Naive thymus-derived CD4-positive, alpha-beta T cell (primary cell): ENCODE measurements around the gene RNF13. TPM values are rescaled to one million over a fixed set of nuclear protein-coding genes. Genes with fewer than 3 reads are reported as not detected.

Experiments used
- ATAC-seq: fragments of 150-1000 bp; cut with Tn5 transposase; 2 replicates; pipeline ENCODE4 v1.10.0; 2021; ENCODE audit warnings: mild to moderate bottlenecking, moderate library complexity
- CTCF ChIA-PET: fragments of 350-600 bp; sonication (Branson Sonifier 250); formaldehyde crosslinking; loops from one replicate; lab custom pipeline; 2021; ENCODE audit warnings: antibody characterized with exemption; lab: Charles Lee
- POLR2A ChIA-PET: fragments of 350-600 bp; sonication (Branson Sonifier 250); formaldehyde crosslinking; loops from one replicate; lab custom pipeline; 2021; ENCODE audit warnings: antibody characterized with exemption, inconsistent platforms; lab: Charles Lee
- DNase-seq, 9 donors: peaks; one replicate each; pipeline versions ENCODE4 v3.0.0 to v3.0.0-alpha.2; 2020 to 2022; ENCODE audit warnings: mixed read lengths in 1 of 9
- H3K27ac ChIP-seq: one replicate; pipeline ENCODE4 v1.7.0; 2013; ENCODE audit warnings: mild to moderate bottlenecking, low read depth, low read length, moderate library complexity
- H3K27me3 ChIP-seq, 2 donors: one replicate each; pipeline ENCODE4 v1.7.0; 2013; ENCODE audit warnings: low read length in 2 of 2, mild to moderate bottlenecking in 2 of 2, moderate library complexity in 2 of 2; ENCODE audit not compliant: control insufficient read depth in 2 of 2, insufficient read depth in 2 of 2
- H3K36me3 ChIP-seq, 3 experiments: 1 replicate in 2 of 3; 2 replicates in 1 of 3; pipeline ENCODE4 v1.7.0; 2013; ENCODE audit warnings: low read length in 3 of 3, mild to moderate bottlenecking in 3 of 3, moderate library complexity in 1 of 3; ENCODE audit not compliant: insufficient read depth in 3 of 3, control insufficient read depth in 2 of 3
- H3K4me1 ChIP-seq, 2 donors: one replicate each; pipeline ENCODE4 v1.7.0; 2013; ENCODE audit warnings: low read length in 2 of 2, mild to moderate bottlenecking in 2 of 2, moderate library complexity in 1 of 2; ENCODE audit not compliant: control insufficient read depth in 2 of 2, insufficient read depth in 2 of 2
- H3K4me3 ChIP-seq: 2 replicates; pipeline ENCODE4 v1.7.0; 2013; ENCODE audit warnings: mild to moderate bottlenecking, low read length
- H3K9me3 ChIP-seq, 3 experiments: 1 replicate in 2 of 3; 2 replicates in 1 of 3; pipeline ENCODE4 v1.7.0; 2013; ENCODE audit warnings: low read length in 3 of 3; ENCODE audit not compliant: control insufficient read depth in 2 of 3
- H3K27ac Mint-ChIP-seq, 9 donors: one replicate each; pipeline ENCODE4 v1.8.0; 2020 to 2022; ENCODE audit warnings: mixed read lengths in 9 of 9, mild to moderate bottlenecking in 8 of 9, moderate library complexity in 5 of 9, inconsistent platforms in 2 of 9
- H3K27me3 Mint-ChIP-seq, 5 donors: one replicate each; pipeline ENCODE4 v1.8.0; 2021 to 2022; ENCODE audit warnings: mixed read lengths in 5 of 5, mild to moderate bottlenecking in 1 of 5
- H3K36me3 Mint-ChIP-seq, 5 donors: one replicate each; pipeline ENCODE4 v1.8.0; 2020 to 2022; ENCODE audit warnings: mixed read lengths in 5 of 5, mild to moderate bottlenecking in 3 of 5, inconsistent platforms in 1 of 5
- H3K4me1 Mint-ChIP-seq, 7 donors: one replicate each; pipeline ENCODE4 v1.8.0; 2020 to 2022; ENCODE audit warnings: mixed read lengths in 7 of 7, mild to moderate bottlenecking in 3 of 7, inconsistent platforms in 1 of 7
- H3K4me3 Mint-ChIP-seq, 10 donors: one replicate each; pipeline ENCODE4 v1.8.0; 2020 to 2022; ENCODE audit warnings: mild to moderate bottlenecking in 10 of 10, mixed read lengths in 10 of 10, moderate library complexity in 6 of 10, inconsistent platforms in 2 of 10
- H3K9me3 Mint-ChIP-seq, 11 donors: one replicate each; pipeline ENCODE4 v1.8.0; 2020 to 2022; ENCODE audit warnings: mixed read lengths in 11 of 11, mild to moderate bottlenecking in 4 of 11, inconsistent platforms in 1 of 11, moderate library complexity in 1 of 11
- intact Hi-C, 2 donors: fragments of 100-400 bp; cut with micrococcal nuclease; formaldehyde crosslinking; loops; one replicate each; pipeline ENCODE4 v1.15.1; 2023
- polyA plus RNA-seq, 2 donors: library from polyadenylated mRNA; unstranded; fragments of 300-500 nt; fragmentation: Illumina TruSeq; gene quantifications; one replicate each; pipeline ENCODE4 v1.2.3, GENCODE V29; 2021
- total RNA-seq, 6 experiments: library from RNA in 5 of 6; stranded (reverse) in 5 of 6; gene quantifications; 1 replicate in 5 of 6; 2 replicates in 1 of 6; pipeline ENCODE4 v1.2.3 and lab custom pipeline; 2021 to 2026

Gene RNF13
- total and polyA plus RNA-seq, 7 experiments from 2014 or later = 41.2 to 131 (median 66.6) TPM

GRCh38 chr3:149989307-149989706 lies 176.3 kb downstream of the RNF13 start:
- ChIA-PET POLR2A (no interaction called here), CTCF (no interaction called here)
- no peak overlapping the region for H3K27ac ChIP-seq
- no peaks in the 10 kb centered on the region for H3K36me3 ChIP-seq
- ATAC-seq = no peak
- Mint-ChIP-seq H3K27me3 (peaks cover 11 to 37% (median 26%) of the 10 kb centered on the region in 5 donors), H3K4me1 (no peaks in the 10 kb centered on the region), H3K9me3 (peaks cover 4 to 17% (median 6%) of the 10 kb centered on the region in 11 donors), H3K4me3 (no peak overlapping the region), H3K27ac (no peak overlapping the region), H3K36me3 (peaks cover 0 to 5% (median 0%) of the 10 kb centered on the region in 5 donors)
- H3K9me3 ChIP-seq = peaks cover 0 to 2% (median 0%) of the 10 kb centered on the region in 3 experiments
- DNase-seq = no peak
- no peak overlapping the region for H3K4me3 ChIP-seq
- no peaks in the 10 kb centered on the region for H3K4me1 ChIP-seq
- intact Hi-C loops = no loop called here
- peaks cover 0 to 2% of the 10 kb centered on the region in 2 donors for H3K27me3 ChIP-seq

DNA sequence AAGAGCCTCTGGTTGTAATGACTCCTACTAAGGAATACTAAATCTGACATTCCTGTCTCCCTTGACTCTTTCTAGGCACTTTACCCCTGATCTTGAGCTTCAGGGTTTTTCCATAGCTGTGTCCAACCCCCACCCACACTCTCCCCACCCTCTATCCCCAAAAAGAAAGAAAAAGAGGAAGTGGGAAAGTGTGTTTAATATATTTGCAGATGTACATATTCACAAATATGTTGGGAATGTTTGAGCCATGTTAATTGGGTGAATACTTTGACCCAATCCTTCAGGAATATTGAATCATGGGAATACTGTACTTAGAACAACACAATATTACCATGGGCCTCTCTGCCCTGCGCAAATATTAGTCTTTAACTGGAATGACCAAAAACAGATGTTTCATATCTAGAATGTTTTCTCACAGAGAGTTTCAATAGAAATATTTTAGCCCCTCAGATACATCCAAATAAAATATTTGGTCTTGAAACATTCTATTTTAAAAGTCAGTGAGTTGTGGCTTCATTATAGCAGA lies 177.5 kb downstream of the RNF13 start:
- Mint-ChIP-seq H3K4me1 (no peaks in the 10 kb centered on the region), H3K4me3 (no peak overlapping the region), H3K27ac (no peak overlapping the region), H3K27me3 (peaks cover 10 to 38% (median 35%) of the 10 kb centered on the region in 5 donors), H3K36me3 (peaks cover 0 to 8% (median 0%) of the 10 kb centered on the region in 5 donors), H3K9me3 (peaks cover 5 to 28% (median 15%) of the 10 kb centered on the region in 11 donors)
- H3K9me3 ChIP-seq = peaks cover 0 to 12% (median 0%) of the 10 kb centered on the region in 3 experiments
- DNase-seq (no peak), ATAC-seq (no peak)
- H3K4me1 ChIP-seq = no peaks in the 10 kb centered on the region
- ChIA-PET CTCF (no interaction called here), POLR2A (no interaction called here)
- no peaks in the 10 kb centered on the region for H3K36me3 ChIP-seq
- H3K27ac ChIP-seq = no peak overlapping the region
- H3K27me3 ChIP-seq = peaks cover 0 to 2% of the 10 kb centered on the region in 2 donors
- no peak overlapping the region for H3K4me3 ChIP-seq
- intact Hi-C loops = no loop called here

DNA sequence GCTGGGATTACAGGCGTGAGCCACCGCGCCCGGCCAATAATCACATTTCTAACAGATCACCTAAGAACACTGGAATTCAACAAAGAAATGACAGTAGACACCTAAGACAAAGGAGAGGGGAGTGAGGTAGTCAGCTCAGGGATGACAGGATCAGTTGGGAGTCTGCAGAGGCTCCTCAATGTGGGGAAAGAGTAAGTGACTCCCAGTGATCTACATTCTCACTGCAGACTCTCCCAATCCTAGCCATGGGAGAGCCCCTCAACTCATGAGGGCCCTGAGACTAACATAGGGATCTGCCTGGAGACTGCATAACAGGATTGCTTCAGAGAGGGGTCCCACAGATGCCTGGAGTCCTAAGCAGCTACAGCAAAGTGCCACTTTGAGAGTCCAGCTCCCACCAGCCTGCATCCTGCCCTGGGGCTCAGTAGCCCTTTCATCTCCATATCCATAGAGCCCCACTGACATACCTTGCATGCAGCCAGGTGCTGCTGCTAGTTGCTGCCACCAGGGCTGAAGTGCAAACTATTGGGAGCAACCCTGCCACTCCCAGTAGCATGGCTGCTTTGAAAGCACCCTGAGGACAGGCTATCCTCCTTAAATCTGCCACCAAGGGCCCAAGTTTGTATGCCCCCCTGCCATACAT lies 179.5 kb downstream of the RNF13 start:
- H3K27ac ChIP-seq = no peak overlapping the region
- H3K4me3 ChIP-seq = no peak overlapping the region
- no peaks in the 10 kb centered on the region for H3K4me1 ChIP-seq
- DNase-seq (no peak), ATAC-seq (no peak)
- H3K9me3 ChIP-seq = peaks cover 0 to 12% (median 0%) of the 10 kb centered on the region in 3 experiments
- ChIA-PET POLR2A (no interaction called here), CTCF (no interaction called here)
- Mint-ChIP-seq H3K27me3 (peaks cover 7 to 51% (median 33%) of the 10 kb centered on the region in 5 donors), H3K4me3 (no peak overlapping the region), H3K9me3 (peaks cover 8 to 49% (median 19%) of the 10 kb centered on the region in 11 donors), H3K4me1 (no peaks in the 10 kb centered on the region), H3K27ac (no peak overlapping the region), H3K36me3 (peaks cover 0 to 8% (median 0%) of the 10 kb centered on the region in 5 donors)
- intact Hi-C loops = no loop called here
- H3K36me3 ChIP-seq = no peaks in the 10 kb centered on the region
- no peaks in the 10 kb centered on the region for H3K27me3 ChIP-seq

GRCh38 chr3:149998946-149999345 lies 185.9 kb downstream of the RNF13 start:
- H3K27ac Mint-ChIP-seq = no peak overlapping the region
- no peak overlapping the region for H3K4me3 ChIP-seq
- H3K27ac ChIP-seq = no peak overlapping the region
- DNase-seq (no peak), ATAC-seq (no peak)
- no peaks in the 10 kb centered on the region for H3K4me1 ChIP-seq
- intact Hi-C loops = no loop called here
- peaks cover 8 to 20% (median 15%) of the 10 kb centered on the region in 5 donors for H3K27me3 Mint-ChIP-seq
- no peaks in the 10 kb centered on the region for H3K36me3 ChIP-seq
- ChIA-PET CTCF (no interaction called here), POLR2A (no interaction called here)
- peaks cover 0 to 12% (median 0%) of the 10 kb centered on the region in 3 experiments for H3K9me3 ChIP-seq
- no peaks in the 10 kb centered on the region for H3K4me1 Mint-ChIP-seq
- H3K36me3 Mint-ChIP-seq = peaks cover 0 to 7% (median 0%) of the 10 kb centered on the region in 5 donors
- H3K9me3 Mint-ChIP-seq = peaks cover 5 to 45% (median 14%) of the 10 kb centered on the region in 11 donors
- no peak overlapping the region for H3K4me3 Mint-ChIP-seq
- H3K27me3 ChIP-seq = no peaks in the 10 kb centered on the region

GRCh38 chr3:149999421-149999820 lies 186.4 kb downstream of the RNF13 start:
- Mint-ChIP-seq H3K36me3 (peaks cover 0 to 7% (median 0%) of the 10 kb centered on the region in 5 donors), H3K9me3 (peaks cover 5 to 40% (median 14%) of the 10 kb centered on the region in 11 donors), H3K4me3 (no peak overlapping the region), H3K4me1 (no peaks in the 10 kb centered on the region), H3K27me3 (peaks cover 8 to 20% (median 16%) of the 10 kb centered on the region in 5 donors), H3K27ac (no peak overlapping the region)
- H3K4me3 ChIP-seq = no peak overlapping the region
- no peak for ATAC-seq
- ChIA-PET CTCF (no interaction called here), POLR2A (no interaction called here)
- H3K9me3 ChIP-seq = peaks cover 0 to 9% (median 0%) of the 10 kb centered on the region in 3 experiments
- no peak for DNase-seq
- no peaks in the 10 kb centered on the region for H3K27me3 ChIP-seq
- no peak overlapping the region for H3K27ac ChIP-seq
- H3K36me3 ChIP-seq = no peaks in the 10 kb centered on the region
- intact Hi-C loops = no loop called here
- no peaks in the 10 kb centered on the region for H3K4me1 ChIP-seq

DNA sequence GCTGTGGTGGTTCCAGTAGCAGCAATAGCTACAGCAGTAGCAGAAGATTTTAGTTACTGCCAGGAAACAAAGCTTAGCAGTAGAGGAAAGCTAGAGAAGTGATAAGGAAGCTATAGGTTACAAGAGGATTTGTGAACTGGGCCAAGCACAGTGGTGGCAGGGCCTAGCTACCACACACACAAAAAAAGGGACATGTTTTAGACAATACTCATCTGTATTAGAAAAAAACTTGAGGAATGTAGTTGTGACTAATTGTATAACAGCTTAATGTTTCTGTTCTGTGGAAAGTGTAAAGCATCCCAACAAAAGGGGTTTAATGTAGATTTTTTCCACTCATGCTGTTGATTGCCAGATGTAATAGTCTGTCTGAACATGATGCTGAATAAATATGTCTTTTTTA lies 187.6 kb downstream of the RNF13 start:
- intact Hi-C loops = no loop called here
- peaks cover 8 to 13% (median 10%) of the 10 kb centered on the region in 5 donors for H3K27me3 Mint-ChIP-seq

More for the DNA sequence above, 187.6 kb downstream of the RNF13 start:
- Histone ChIP-seq H3K4me1 (no peaks in the 10 kb centered on the region), H3K9me3 (no peaks in the 10 kb centered on the region), H3K27me3 (no peaks in the 10 kb centered on the region), H3K4me3 (no peak overlapping the region), H3K27ac (no peak overlapping the region), H3K36me3 (no peaks in the 10 kb centered on the region)
- Mint-ChIP-seq H3K36me3 (no peaks in the 10 kb centered on the region), H3K4me3 (no peak overlapping the region), H3K9me3 (peaks cover 0 to 28% (median 6%) of the 10 kb centered on the region in 11 donors), H3K27ac (no peak overlapping the region), H3K4me1 (no peaks in the 10 kb centered on the region)
- ATAC-seq (no peak), DNase-seq (no peak)
- CTCF ChIA-PET = interaction anchor here (0.7 kb wide), 1 partner anchor 1139 kb away, joined by 4 read pairs; no protein-coding TSS in a partner anchor
- POLR2A ChIA-PET = no interaction called here
